Thyroid gland (tissue), 4 donors: ENCODE data around the gene EZR.

Source experiments
- POLR2A ChIP-seq, 2 donors: fragments of 450-650 bp; IDR thresholded peaks; one replicate each; pipeline ENCODE4 v1.6.1; 2017; ENCODE audit warnings: antibody characterized with exemption in 2 of 2, mild to moderate bottlenecking in 2 of 2, moderate library complexity in 1 of 2
- TF ChIP-seq, protein P1 (sequence below), 6 experiments: fragments of 200-600 bp in 3 of 6; fragments of 450-650 bp in 3 of 6; sonication (generic) in 3 of 6; IDR thresholded peaks; one replicate each; pipeline ENCODE4 v1.5.1; 2016 to 2019; ENCODE audit warnings: antibody characterized with exemption in 6 of 6, mild to moderate bottlenecking in 2 of 6, inconsistent platforms in 1 of 6, moderate library complexity in 1 of 6

DNA sequence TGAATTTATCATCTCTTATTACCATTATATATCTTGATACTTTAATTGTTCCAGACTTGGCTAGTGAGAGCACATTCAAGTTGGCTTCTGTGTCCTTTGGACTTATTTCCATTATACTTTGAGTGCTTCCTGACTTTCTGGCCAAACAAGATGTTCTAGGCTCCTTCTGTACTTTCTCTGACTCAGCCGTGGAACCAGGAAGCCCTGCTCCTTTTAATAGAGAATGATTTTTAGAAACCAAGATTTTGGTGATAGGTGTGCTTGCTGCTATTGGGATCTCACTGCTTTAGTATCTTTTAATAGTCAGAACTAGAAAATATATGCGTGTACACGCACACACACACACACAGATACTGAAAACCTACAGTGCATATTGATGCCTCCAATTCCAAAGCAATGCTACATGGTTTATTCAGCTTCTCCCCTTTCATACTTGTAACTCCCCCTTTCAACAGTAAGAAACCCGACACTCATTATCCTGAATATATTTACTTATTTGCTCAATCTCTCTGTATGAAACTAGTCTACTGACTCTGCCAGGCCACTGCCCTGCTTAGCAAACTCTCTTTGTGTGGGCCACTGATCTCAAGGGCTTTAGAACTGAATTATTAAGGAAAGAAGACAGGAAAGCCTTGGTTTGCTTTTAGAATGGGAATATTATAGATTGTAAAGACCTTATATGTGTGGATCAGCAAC lies 42.7 kb upstream of the EZR start:
- TF ChIP-seq, protein P1, sequence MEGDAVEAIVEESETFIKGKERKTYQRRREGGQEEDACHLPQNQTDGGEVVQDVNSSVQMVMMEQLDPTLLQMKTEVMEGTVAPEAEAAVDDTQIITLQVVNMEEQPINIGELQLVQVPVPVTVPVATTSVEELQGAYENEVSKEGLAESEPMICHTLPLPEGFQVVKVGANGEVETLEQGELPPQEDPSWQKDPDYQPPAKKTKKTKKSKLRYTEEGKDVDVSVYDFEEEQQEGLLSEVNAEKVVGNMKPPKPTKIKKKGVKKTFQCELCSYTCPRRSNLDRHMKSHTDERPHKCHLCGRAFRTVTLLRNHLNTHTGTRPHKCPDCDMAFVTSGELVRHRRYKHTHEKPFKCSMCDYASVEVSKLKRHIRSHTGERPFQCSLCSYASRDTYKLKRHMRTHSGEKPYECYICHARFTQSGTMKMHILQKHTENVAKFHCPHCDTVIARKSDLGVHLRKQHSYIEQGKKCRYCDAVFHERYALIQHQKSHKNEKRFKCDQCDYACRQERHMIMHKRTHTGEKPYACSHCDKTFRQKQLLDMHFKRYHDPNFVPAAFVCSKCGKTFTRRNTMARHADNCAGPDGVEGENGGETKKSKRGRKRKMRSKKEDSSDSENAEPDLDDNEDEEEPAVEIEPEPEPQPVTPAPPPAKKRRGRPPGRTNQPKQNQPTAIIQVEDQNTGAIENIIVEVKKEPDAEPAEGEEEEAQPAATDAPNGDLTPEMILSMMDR (IDR thresholded peaks at IDR 0.05): no peak
- TF ChIP-seq POLR2A (IDR thresholded peaks at IDR 0.05): no peak
